AG10803 (cell line): ENCODE results near the gene SLC26A1.

Source experiments
- DNase-seq: peaks from one replicate; pipeline ENCODE4 v3.0.0; 2010; ENCODE audit warnings: low read depth
- H3K4me3 ChIP-seq: 2 replicates; pipeline ENCODE4 v1.5.1; 2011; ENCODE audit warnings: mild to moderate bottlenecking, low read length, control low read depth
- CTCF ChIP-seq: conservative IDR thresholded peaks from 2 replicates; pipeline ENCODE4 v1.5.1; 2011; ENCODE audit warnings: mild to moderate bottlenecking, low read length, control low read depth, inconsistent platforms

The SLC26A1 gene

GRCh38 chr4:963276-964225, 29.7 kb downstream of the SLC26A1 start:
- no peak for DNase-seq
- TF ChIP-seq CTCF, result no peak
- H3K4me3 ChIP-seq, result no peak overlapping the region

- no peak for TF ChIP-seq CTCF
- no peak for DNase-seq
- H3K4me3 ChIP-seq, result no peak overlapping the region
Measured at GRCh38 chr4:962231-963208, 30.7 kb downstream of the SLC26A1 start.

- DNase-seq, result no peak
- H3K4me3 ChIP-seq, result no peak overlapping the region
- TF ChIP-seq CTCF, result no peak
Measured at GRCh38 chr4:961351-962230, 31.6 kb downstream of the SLC26A1 start.

GRCh38 chr4:960636-961350, 32.4 kb downstream of the SLC26A1 start:
- H3K4me3 ChIP-seq, result no peak overlapping the region
- DNase-seq, result no peak
- no peak for TF ChIP-seq CTCF

GRCh38 chr4:960140-960635, 33.0 kb downstream of the SLC26A1 start:
- TF ChIP-seq CTCF, result no peak
- H3K4me3 ChIP-seq, result no peak overlapping the region
- no peak for DNase-seq
